ENCODE results near the gene RANBP9.

RANBP9 gene

GRCh38 chr6:13711733-13712598, at the start of gene RANBP9:
TSS of gene RANBP9 (minus strand) at chr6:13711835. CDS start at chr6:13711505, 330 bp downstream.
- peak; percentile 94 for DNase-seq

DNA sequence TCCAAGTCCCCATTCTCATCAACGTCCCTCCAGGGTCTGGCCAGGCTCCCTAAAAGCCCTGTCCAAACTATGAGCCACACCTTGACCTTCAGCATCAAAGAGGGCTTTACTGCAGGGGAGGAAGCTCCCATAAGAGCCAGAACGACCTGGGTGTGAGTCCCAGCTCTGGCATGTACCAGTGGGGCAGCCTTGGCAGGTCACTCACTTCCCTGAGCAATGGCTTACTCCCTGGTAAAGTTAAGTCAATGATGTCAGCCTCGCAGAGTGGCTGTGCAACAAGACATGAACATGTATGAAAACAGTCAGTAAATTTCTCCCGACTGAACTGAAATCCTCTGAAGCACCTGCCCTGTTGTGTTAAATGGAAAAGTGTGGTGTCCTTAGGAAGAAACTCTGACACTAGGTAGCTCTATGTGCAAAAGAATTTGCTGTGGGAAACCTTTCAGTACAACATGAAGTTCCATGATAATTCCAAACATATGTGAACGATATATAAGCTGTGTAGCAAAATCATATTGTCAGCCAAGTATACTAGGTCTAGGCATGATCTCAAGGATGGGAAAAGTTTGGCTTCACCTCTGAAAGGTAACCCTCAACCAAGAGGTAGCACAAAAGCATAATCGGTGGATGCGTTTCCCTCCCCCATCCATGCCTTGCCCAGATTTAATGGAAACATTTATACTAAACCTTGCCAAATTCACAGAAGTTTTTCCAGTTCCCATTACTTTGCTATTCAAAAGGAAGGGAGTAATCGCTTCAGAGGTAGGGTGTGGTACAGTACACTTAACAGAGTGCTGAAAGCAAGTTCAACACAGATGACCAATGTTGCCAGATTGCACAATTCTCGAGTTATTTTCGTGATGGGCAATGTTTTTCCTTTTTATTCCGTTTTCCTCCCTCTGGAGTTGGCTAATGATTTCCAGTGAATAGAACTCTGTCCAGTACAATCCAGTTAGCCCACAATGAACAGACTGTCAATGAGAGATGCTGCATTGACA, 49.0 kb upstream of the RANBP9 start:
- DNase-seq: no peak

DNA sequence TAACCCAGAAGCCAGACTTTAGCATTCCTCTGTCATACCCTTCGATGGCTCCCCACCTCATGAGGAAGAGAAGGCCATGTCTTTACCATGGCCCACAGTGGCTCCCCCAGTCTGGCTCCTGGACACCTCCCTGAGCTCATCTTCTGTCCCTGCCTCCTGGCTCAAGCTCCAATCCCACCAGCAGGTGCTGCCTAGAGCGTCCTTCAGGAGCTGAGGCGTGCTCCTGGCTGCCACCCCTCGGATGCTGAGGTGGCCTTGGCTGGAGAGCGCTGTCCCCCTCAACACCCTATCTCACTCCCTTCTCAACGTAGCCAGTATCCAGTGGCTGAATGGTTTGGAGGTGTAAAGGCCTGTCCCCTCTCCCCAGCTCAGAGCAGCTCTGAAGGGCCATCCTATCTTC, 47.4 kb upstream of the RANBP9 start:
- no peak for DNase-seq

DNA sequence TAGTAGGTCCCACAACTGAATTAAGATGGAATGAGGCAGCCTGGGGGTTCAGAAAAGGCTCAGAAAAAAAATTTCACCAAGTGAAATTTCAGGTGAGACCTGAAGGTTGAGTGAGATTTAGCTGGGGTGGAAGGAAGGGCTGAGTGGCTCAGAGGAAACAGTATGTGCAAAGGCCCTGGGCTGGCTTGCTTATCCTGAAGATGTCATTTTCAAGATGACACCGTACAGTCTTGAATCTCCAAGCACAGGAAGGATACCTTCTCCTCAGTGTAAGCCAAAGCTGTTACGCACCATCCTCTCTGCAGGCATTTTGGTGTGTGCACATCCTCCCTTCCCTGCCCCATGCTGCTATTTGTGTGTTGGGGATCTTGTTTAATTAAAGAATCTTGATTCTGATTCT, 43.0 kb upstream of the RANBP9 start:
- no peak for DNase-seq

DNA sequence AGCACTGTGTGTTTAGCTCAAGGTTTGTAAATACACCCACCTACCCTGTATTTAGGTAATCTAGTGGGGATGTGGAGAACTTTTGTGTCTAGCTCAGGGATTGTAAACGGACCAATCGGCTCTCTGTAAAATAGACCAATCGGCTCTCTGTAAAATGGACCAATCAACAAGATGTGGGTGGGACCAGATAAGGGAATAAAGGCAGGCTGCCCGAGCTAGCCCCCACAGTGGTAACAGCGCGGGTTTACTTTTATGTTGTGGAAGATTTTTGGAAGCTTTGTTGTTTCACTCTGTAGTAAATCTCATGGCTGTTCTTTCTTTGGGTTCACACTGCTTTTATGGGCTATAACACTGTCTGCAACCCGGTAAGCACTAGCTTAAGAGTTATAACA, 32.1 kb upstream of the RANBP9 start:
- DNase-seq: no peak

DNA sequence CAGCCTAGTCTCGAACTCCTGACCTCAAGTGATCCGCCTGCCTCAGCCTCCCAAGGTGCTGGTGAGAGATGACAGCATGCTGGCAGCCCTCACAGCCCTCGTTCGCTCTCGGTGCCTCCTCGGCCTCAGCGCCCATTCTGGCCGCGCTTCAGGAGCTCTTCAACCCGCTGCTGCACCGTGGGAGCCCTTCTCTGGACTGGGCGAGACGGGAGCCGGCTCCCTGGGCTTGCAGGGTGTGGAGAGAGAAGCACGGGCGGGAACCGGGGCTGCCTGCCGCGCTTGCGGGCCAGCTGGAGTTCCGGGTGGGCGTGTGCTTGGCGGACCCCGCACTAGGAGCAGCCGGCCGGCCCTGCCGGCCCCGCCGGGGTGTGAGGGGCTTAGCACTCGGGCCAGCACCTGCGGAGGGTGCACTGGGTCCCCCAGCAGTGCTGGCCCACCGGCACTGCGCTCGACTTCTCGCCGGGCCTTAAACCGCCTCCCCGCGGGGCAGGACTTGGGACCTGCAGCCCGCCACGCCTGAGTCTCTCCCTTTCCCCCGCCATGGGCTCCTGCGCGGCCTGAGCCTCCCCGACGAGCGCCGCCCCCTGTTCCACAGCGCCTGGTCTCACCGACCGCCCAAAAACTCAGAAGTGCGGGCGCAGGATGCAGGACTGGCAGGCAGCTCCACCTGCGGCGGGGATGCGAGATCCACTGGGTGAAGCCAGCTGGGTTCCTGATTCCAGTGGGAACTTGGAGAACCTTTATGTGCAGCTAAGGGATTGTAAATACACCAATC, 31.5 kb upstream of the RANBP9 start:
- DNase-seq: no peak

GRCh38 chr6:13741365-13741764, 29.7 kb upstream of the RANBP9 start:
- DNase-seq: no peak

DNA sequence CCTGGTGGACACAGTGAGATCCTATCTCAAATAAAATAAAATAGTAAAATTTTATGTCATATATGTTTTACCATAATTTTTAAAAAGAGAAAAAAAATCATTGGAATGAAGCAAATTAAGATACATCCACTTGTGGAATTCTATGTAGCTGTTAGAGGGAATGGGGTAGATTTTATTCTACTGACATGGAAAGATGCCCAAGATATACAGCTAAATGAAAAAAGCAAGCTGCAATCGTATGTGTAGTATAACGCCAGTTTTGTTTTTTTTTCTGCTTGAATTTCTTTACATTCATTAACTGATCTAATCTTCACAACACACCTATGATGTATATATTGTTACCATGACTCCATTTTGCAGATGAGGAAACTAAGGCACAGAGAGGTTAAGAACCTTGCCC, 23.4 kb upstream of the RANBP9 start:
- DNase-seq: no peak

DNA sequence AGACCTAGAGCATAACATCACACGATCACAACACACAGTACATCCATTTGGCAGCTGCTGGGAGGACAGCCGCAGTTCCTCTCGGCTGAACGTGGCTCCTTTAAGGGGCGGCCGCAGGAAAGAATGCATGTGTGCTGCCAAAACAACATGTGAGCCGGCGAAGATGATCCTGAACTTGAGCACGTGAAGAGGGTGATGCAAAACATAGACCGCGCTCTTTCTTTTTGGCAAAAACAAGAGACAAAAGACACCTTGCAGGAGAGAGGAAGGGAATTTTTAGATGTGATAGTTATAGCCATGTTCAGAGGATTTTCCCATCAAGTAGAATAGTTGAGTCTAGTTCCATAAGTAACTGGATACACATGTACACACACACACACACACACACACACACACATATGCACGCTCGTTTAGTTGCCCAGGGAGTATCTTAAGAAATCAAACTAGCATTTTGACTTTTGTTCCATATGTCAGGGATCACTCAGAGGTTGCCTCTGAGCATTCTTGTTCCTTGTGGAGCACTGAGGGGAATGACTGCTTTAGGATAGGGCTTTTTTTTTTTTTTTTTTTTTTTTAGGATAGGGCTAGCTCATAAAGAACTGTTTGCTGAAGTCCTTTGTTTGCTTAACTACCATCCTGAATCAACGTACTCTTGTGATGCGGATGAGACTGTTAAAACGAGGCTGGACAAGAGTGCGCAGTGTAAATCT, 21.7 kb upstream of the RANBP9 start:
- DNase-seq: no peak

DNA sequence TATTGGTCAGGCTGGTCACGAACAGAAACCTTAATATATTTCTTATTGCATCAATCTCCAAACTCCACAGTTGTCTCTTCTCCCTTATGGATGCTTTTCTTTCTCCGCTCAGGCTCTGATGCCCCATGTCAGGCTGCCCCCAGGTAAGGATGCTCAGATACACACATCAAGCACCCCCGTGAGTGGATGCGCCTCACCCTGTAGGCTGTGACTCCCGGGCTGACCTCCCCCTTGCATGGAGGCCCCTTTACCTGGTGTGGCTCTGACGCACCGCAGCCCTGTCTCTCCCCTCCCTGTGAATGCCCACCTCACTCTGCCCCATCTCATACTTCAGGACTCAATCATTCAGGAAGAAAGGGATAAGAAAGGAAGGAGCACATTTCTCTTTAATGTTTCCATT, 19.1 kb upstream of the RANBP9 start:
- no peak for DNase-seq

DNA sequence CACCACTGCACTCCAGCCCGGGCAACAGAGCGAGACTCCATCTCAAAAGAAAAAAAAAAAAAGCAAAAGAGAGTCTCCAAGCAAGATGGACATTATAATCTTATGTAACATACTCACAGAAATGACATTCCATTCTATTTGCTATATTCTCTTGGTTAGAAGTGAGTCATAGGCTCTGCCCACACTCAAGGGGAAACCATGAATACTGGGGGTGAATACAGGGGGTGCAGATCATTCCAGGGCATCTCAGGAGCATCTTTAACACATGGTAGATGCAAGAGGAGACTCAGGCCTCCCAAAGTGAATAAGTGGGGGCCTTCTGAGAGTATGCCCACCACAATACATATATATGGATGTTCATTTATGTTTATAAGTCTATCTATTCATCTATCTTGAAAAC, 18.3 kb upstream of the RANBP9 start:
- no peak for DNase-seq

GRCh38 chr6:13725570-13725969, 13.9 kb upstream of the RANBP9 start:
- DNase-seq: no peak

DNA sequence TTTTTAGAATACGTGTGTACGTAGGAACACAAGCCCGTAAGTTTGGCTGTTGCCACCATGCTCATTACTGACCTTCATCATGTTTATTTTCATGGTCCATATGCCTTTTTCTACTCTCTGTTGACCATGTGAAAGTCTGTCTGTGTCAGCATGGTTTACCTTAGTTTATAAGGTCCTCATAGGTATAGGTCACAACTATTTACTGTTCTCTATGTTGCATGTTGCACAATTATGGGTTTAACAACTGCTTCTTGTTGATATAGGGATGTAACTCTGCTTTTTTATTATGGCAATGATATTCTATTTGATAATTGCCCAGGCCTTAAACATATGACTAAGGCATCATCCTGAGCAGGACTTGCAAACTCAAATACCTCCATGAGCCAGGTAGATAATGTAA, 13.4 kb upstream of the RANBP9 start:
- DNase-seq: no peak

DNA sequence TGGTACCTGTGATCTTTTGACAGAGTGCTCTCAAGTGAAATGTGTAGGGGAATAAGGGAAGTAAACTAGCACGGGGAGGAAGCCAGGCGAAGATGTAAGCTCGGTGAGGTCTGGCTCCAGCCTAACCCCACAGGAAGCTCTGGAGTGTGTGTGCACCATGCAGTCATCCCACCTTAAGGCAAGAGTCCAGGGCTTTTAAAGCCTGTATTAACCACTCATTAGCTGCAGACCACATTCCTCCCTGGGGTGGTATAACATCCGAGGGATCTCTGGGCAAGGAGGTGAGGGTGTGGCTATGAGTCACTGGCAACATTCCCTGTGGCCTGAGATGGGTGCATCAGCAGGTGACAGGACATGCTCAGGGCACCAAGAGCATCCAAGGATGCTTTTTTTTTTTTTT, 12.5 kb upstream of the RANBP9 start:
- DNase-seq: no peak

DNA sequence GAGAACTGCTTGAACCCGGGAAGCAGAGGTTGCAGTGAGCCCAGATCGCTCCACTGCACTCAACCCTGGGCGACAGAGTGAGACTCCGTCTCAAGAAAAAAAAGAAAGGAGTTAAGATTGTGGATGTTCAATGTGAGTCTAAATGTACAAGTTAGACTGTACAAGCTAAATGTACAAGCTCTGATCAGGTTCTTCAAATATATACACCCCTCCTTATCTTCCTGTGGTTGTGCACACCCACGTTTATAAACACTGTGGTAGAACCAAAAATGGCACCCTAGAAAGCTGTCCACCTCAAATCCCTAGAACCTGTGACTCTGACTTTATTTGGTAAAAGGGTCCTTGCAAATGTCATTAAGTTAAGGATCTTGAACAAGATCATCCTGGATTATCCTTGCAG, 11.2 kb upstream of the RANBP9 start:
- DNase-seq: peak; percentile 89

DNA sequence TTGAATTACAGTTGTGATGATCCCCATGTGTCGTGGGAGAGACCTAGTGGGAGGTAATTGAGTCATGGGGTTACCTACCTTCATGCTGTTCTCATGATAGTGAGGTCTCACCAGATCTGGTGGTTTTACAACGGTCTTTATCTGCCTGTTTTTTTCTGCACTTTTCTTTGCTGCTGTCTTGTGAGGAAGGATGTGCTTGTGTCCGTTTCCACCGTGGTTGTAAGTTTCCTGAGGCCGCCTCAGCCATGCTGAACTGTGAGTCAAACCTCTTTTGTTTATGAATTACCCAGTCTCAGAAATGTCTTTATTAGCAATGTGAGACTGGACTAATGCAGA, 6.5 kb upstream of the RANBP9 start:
- DNase-seq: no peak

DNA sequence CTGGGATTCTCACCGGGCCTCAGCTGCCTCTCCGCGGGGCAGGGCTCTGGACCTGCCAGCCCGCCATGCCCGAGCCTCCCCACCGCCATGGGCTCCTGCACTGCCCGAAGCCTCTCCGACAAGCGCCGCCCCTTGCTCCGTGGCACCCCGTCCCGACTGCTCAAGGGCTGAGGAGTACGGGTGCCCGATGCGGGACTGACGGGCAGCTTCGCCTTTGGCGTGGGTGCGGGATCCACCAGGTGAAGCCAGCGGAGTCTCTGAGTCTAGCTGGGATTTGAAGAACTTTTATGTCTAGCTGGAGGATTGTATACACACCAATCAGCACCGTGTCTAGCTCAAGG, 5.3 kb upstream of the RANBP9 start:
- DNase-seq: no peak

- no peak for DNase-seq
Measured at GRCh38 chr6:13716225-13716954, 4.8 kb upstream of the RANBP9 start.

DNA sequence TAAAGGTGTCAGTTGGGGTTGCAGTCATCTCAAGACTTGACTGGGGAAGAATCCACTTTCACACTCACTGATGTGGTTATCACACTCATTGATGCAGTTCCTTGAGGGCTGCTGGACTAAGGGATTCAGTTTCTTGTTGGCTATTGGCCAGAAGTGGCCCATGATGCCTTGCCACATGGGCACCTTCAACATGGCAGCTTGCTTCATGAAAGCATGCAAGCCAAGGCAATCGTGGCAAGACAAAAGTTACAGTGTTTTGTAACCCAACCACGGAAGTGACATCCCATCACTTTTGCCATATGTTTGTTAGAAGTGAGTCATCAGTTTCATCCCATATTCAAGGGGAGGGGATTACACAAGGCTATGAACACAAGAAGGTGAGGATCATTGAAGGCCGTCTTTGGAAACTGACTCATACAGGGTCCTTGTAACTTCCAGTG, 3.8 kb upstream of the RANBP9 start:
- no peak for DNase-seq

DNA sequence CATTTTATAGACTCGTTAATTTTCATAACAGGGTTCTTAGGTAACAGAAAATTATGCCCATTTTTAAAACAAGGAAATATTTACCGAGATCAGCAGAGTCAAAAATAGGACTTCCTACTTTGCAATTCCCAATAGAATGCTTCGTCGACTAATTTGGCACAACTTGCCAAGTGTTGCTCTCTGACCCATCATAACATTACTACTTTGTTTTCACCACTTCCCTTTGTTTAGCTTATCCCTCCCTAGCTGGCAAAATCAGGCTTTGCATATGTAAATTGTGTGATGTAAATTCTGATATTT, 914 bp upstream of the RANBP9 start:
- no peak for DNase-seq

GRCh38 chr6:13711324-13711732, 307 bp downstream of the RANBP9 start:
- peak; percentile 82 for DNase-seq

Measured in NCI-H82 (cell line).